ENCODE data around the gene AGO4. TPM values are rescaled to one million over a fixed set of nuclear protein-coding genes. Genes with fewer than 3 reads are reported as not detected.
A peak's percentile ranks its signal among the peaks of the same experiment; 100 is the strongest.
"Not testable (repeated sequence)": the region's sequence is repeated elsewhere in the genome, so short reads cannot be mapped to it uniquely, and the experiment has no call there.

AGO4 gene
- total RNA-seq, 1 donor from 2014 or later: 24.9 TPM

- intact Hi-C loops (cut with DNase I): no loop called here
- DNase-seq (ENCODE audit: low spot score) (no peak), ATAC-seq (no peak)
Measured at GRCh38 chr1:35856964-35857363, 49.1 kb downstream of the AGO4 start.

- intact Hi-C loops (cut with DNase I): no loop called here
- DNase-seq (ENCODE audit: low spot score) (no peak), ATAC-seq (no peak)
Measured at GRCh38 chr1:35857830-35858229, 50.0 kb downstream of the AGO4 start.

GRCh38 chr1:35860696-35861095 lies 52.9 kb downstream of the AGO4 start:
- intact Hi-C loops (cut with DNase I): no loop called here
- ATAC-seq (no peak), DNase-seq (ENCODE audit: low spot score) (no peak)

- DNase-seq (ENCODE audit: low spot score) (no peak), ATAC-seq (no peak)
- intact Hi-C loops (cut with DNase I): no loop called here
Measured at GRCh38 chr1:35863136-35863535, 55.3 kb downstream of the AGO4 start.

GRCh38 chr1:35863881-35864625 lies 56.2 kb downstream of the AGO4 start:
- DNase-seq (ENCODE audit: low spot score) (no peak), ATAC-seq (no peak)
- intact Hi-C loops (cut with DNase I): no loop called here

- intact Hi-C loops (cut with DNase I): no loop called here
- no peak for ATAC-seq
Measured at GRCh38 chr1:35864813-35865212, 57.0 kb downstream of the AGO4 start.

GRCh38 chr1:35866991-35867390 lies 59.2 kb downstream of the AGO4 start:
- ATAC-seq (no peak), DNase-seq (ENCODE audit: low spot score) (no peak)
- intact Hi-C loops (cut with DNase I): no loop called here

More at GRCh38 chr1:35864813-35865212, 57.0 kb downstream of the AGO4 start:
- DNase-seq (ENCODE audit: low spot score): no peak

GRCh38 chr1:35869245-35869950 lies 61.6 kb downstream of the AGO4 start:
- ATAC-seq; intact Hi-C loops (cut with DNase I); DNase-seq (ENCODE audit: low spot score): not testable (repeated sequence)

GRCh38 chr1:35870651-35871309 lies 63.0 kb downstream of the AGO4 start:
- ATAC-seq (no peak), DNase-seq (ENCODE audit: low spot score) (no peak)
- intact Hi-C loops (cut with DNase I): no loop called here

- intact Hi-C loops (cut with DNase I): no loop called here
- no peak for ATAC-seq
- DNase-seq (ENCODE audit: low spot score): no peak
Measured at GRCh38 chr1:35873243-35873750, 65.5 kb downstream of the AGO4 start.

GRCh38 chr1:35874115-35874514 lies 66.3 kb downstream of the AGO4 start:
- intact Hi-C loops (cut with DNase I); DNase-seq (ENCODE audit: low spot score); ATAC-seq: not testable (repeated sequence)

GRCh38 chr1:35876988-35877387 lies 69.2 kb downstream of the AGO4 start:
- intact Hi-C loops (cut with DNase I): no loop called here
- DNase-seq (ENCODE audit: low spot score) (no peak), ATAC-seq (no peak)

- intact Hi-C loops (cut with DNase I): no loop called here
- ATAC-seq: no peak
Measured at GRCh38 chr1:35881850-35882273, 74.0 kb downstream of the AGO4 start.

GRCh38 chr1:35882586-35882944 lies 74.7 kb downstream of the AGO4 start:
- ATAC-seq (no peak), DNase-seq (ENCODE audit: low spot score) (no peak)
- intact Hi-C loops (cut with DNase I): no loop called here

More at GRCh38 chr1:35881850-35882273, 74.0 kb downstream of the AGO4 start:
- no peak for DNase-seq (ENCODE audit: low spot score)

GRCh38 chr1:35882945-35883634 lies 75.3 kb downstream of the AGO4 start, which contains the start of gene AGO1:
Gene AGO1 (plus strand): TSS chr1:35883209. CDS start chr1:35883422, 213 bp downstream.
- peak; percentile 96 for DNase-seq (ENCODE audit: low spot score)
- intact Hi-C loops (cut with DNase I): no loop called here
- ATAC-seq: peak; percentile 96

- DNase-seq (ENCODE audit: low spot score) (peak; percentile 72), ATAC-seq (peak; percentile 57)
- intact Hi-C loops (cut with DNase I): no loop called here
Measured at GRCh38 chr1:35883635-35884101, 75.9 kb downstream of the AGO4 start.

GRCh38 chr1:35884934-35885333 lies 77.1 kb downstream of the AGO4 start:
- DNase-seq (ENCODE audit: low spot score): no peak
- intact Hi-C loops (cut with DNase I): no loop called here
- no peak for ATAC-seq

GRCh38 chr1:35885961-35886558 lies 78.2 kb downstream of the AGO4 start:
- DNase-seq (ENCODE audit: low spot score): no peak
- ATAC-seq: no peak
- intact Hi-C loops (cut with DNase I): no loop called here
